ENCODE measurements around the gene PERM1. TPM values are rescaled to one million over a fixed set of nuclear protein-coding genes. Genes with fewer than 3 reads are reported as not detected.
"Not testable (repeated sequence)": the region's sequence is repeated elsewhere in the genome, so short reads cannot be mapped to it uniquely, and the experiment has no call there.

The PERM1 gene
- total RNA-seq, 1 experiment from 2014 or later, result 1.5 TPM

DNA sequence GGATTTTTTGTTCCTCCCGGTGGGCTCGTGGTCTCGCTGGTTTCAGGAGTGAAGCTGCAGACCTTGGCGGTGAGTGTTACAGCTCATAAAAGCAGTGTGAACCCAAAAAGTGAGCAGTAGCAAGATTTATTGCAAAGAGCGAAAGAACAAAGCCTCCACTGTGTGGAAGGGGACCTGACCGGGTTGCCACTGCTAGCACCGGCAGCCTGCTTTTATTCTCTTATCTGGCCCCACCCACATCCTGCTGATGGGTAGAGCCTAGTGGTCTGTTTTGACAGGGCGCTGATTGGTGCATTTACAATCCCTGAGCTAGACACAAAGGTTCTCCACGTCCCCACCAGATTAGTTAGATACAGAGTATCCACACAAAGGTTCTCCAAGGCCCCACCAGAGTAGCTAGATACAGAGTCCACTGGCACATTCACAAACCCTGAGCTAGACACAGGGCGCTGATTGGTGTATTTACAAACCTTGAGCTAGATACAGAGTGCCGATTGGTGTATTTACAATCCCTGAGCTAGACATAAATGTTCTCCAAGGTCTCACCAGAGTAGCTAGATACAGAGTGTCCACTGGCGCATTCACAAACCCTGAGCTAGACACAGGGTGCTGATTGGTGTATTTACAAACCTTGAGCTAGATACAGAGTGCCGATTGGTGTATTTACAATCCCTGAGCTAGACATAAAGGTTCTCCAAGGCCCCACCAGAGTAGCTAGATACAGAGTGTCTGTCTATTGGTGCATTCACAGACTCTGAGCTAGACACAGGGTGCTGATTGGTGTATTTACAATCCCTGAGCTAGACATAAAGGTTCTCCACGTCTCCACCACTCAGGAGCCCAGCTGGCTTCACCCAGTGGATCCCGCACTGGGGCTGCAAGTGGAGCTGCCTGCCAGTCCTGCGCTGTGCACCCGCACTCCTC, 35.8 kb upstream of the PERM1 start:
- intact Hi-C loops (cut with micrococcal nuclease; ENCODE audit: unreplicated experiment), result loop anchor here (10.0 kb wide), 1 partner anchor 47 kb away; no protein-coding TSS in a partner anchor
- CTCF ChIA-PET, result interaction anchor here (1.5 kb wide), 1 partner anchor 42 kb away, joined by 3 read pairs; no protein-coding TSS in a partner anchor

DNA sequence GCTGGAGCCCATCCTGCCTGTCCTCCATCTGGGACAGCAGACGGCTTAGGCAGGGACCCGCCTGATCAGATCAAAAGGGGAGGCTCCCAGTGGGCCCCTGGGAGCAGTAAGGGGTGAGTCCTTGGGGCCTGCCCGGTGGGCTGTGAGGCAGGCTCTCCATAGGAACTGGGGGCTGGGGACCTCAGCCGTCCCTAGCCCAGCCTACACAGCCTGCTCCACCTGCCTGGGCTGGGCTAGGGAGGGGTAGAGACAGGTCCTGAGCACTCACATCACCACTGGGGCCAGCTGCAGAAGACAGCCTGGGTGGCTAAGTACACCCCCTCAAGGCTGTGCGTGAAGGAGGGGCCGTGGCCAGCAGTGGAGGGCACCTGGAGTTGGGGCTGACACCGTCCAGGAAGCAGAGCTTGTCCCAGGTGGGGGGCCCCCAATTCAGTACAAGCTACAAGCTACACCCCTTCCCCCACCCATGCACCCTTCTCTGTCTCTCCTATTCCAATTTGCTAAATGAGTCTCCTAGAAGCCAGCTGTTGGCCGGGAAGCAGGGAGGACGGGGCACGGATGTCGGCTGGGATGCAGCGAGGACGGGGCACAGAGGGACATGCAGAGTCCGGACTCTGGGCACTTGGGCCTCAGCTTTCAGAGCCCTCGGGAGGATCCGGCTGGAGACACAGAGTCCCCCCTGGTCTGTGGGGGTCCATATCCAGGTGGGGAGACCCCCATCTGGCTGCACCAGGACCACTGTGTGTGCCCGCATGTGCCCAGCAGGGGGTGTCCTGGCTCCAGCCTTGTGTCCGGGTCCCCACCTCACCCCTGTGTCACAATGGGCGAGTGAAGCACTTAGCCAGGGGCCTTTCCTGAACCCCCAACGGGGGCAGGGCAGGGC, 33.1 kb upstream of the PERM1 start:
- DNase-seq (ENCODE audit: low read depth, low spot score) (no peak), ATAC-seq (no peak)
- TF ChIP-seq SIN3A (IDR thresholded peaks at IDR 0.05; ENCODE audit: borderline replicate concordance, insufficient read depth, low read depth, low read length) (no peak), POLR2AphosphoS5 (IDR thresholded peaks at IDR 0.05; ENCODE audit: low read depth, low read length) (no peak), TCF7L2 (IDR thresholded peaks at IDR 0.05; ENCODE audit: low read depth, low read length) (no peak)
- TF ChIP-seq, protein P1, sequence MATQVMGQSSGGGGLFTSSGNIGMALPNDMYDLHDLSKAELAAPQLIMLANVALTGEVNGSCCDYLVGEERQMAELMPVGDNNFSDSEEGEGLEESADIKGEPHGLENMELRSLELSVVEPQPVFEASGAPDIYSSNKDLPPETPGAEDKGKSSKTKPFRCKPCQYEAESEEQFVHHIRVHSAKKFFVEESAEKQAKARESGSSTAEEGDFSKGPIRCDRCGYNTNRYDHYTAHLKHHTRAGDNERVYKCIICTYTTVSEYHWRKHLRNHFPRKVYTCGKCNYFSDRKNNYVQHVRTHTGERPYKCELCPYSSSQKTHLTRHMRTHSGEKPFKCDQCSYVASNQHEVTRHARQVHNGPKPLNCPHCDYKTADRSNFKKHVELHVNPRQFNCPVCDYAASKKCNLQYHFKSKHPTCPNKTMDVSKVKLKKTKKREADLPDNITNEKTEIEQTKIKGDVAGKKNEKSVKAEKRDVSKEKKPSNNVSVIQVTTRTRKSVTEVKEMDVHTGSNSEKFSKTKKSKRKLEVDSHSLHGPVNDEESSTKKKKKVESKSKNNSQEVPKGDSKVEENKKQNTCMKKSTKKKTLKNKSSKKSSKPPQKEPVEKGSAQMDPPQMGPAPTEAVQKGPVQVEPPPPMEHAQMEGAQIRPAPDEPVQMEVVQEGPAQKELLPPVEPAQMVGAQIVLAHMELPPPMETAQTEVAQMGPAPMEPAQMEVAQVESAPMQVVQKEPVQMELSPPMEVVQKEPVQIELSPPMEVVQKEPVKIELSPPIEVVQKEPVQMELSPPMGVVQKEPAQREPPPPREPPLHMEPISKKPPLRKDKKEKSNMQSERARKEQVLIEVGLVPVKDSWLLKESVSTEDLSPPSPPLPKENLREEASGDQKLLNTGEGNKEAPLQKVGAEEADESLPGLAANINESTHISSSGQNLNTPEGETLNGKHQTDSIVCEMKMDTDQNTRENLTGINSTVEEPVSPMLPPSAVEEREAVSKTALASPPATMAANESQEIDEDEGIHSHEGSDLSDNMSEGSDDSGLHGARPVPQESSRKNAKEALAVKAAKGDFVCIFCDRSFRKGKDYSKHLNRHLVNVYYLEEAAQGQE (IDR thresholded peaks at IDR 0.05; ENCODE audit: insufficient read depth in 1 of 2, low read depth in 2 of 2, low read length in 1 of 2), result no peak
- TF ChIP-seq, protein P2, sequence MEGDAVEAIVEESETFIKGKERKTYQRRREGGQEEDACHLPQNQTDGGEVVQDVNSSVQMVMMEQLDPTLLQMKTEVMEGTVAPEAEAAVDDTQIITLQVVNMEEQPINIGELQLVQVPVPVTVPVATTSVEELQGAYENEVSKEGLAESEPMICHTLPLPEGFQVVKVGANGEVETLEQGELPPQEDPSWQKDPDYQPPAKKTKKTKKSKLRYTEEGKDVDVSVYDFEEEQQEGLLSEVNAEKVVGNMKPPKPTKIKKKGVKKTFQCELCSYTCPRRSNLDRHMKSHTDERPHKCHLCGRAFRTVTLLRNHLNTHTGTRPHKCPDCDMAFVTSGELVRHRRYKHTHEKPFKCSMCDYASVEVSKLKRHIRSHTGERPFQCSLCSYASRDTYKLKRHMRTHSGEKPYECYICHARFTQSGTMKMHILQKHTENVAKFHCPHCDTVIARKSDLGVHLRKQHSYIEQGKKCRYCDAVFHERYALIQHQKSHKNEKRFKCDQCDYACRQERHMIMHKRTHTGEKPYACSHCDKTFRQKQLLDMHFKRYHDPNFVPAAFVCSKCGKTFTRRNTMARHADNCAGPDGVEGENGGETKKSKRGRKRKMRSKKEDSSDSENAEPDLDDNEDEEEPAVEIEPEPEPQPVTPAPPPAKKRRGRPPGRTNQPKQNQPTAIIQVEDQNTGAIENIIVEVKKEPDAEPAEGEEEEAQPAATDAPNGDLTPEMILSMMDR (IDR thresholded peaks at IDR 0.05), result peak; percentile 90
- ChIA-PET CTCF (interaction anchor here (0.9 to 1.8 kb wide), 5 partner anchors 13 to 49 kb away, joined by 3 to 11 read pairs (median 4); no protein-coding TSS in a partner anchor), POLR2A (interaction anchor here (0.6 kb wide), 1 partner anchor 79 kb away, joined by 3 read pairs; no protein-coding TSS in a partner anchor)
- intact Hi-C loops (cut with micrococcal nuclease; ENCODE audit: unreplicated experiment) (loop anchor here (10.0 kb wide), 1 partner anchor 50 kb away; no protein-coding TSS in a partner anchor), in situ Hi-C loops (cut with HindIII; ENCODE audit: low pct_unique_long_range_greater_than_20kb, low sequenced_read_pairs) (no loop called here)
- no peaks in the 10 kb centered on the region for H3K27me3 ChIP-seq (ENCODE audit: control insufficient read depth, insufficient read depth, low read length)
- peaks cover 10% of the 10 kb centered on the region for H3K4me1 ChIP-seq (ENCODE audit: control insufficient read depth, insufficient read depth, low read length)
- no peaks in the 10 kb centered on the region for H3K9me3 ChIP-seq (ENCODE audit: control insufficient read depth, insufficient read depth, low read depth, low read length)
- H3K27ac ChIP-seq (ENCODE audit: low read length), result peak overlapping the region; percentile 87
- H3K4me3 ChIP-seq (ENCODE audit: low read depth in 2 of 2, low read length in 2 of 2), result peak overlapping the region; percentile 66 to 83
- no TSS peak for BruUV-seq (replicated peaks)
- no peaks in the 10 kb centered on the region; the same call in 1 of the 2 replicates for H3K36me3 ChIP-seq (ENCODE audit: control insufficient read depth, insufficient read depth, low read length)

More for the DNA sequence above, 35.8 kb upstream of the PERM1 start:
- H3K4me3 ChIP-seq (ENCODE audit: low read depth in 2 of 2, low read length in 2 of 2); H3K36me3 ChIP-seq (ENCODE audit: control insufficient read depth, insufficient read depth, low read length); ATAC-seq; DNase-seq (ENCODE audit: low read depth, low spot score); BruUV-seq (replicated peaks); H3K27me3 ChIP-seq (ENCODE audit: control insufficient read depth, insufficient read depth, low read length); POLR2A ChIA-PET; H3K9me3 ChIP-seq (ENCODE audit: control insufficient read depth, insufficient read depth, low read depth, low read length); in situ Hi-C loops (cut with HindIII; ENCODE audit: low pct_unique_long_range_greater_than_20kb, low sequenced_read_pairs); H3K27ac ChIP-seq (ENCODE audit: low read length): not testable (repeated sequence)
- peaks cover 26% of the 10 kb centered on the region for H3K4me1 ChIP-seq (ENCODE audit: control insufficient read depth, insufficient read depth, low read length)

Measured in Panc1 (cell line).